DND-41 (cell line): Measurements from ENCODE around the gene E2F2.

Source experiments
- CTCF ChIP-seq: IDR thresholded peaks from 2 replicates; pipeline ENCODE4 v1.5.1; 2012; ENCODE audit warnings: borderline replicate concordance, low read length, moderate library complexity, mild to moderate bottlenecking; ENCODE audit not compliant: poor library complexity, severe bottlenecking; ENCODE audit errors: extremely low read depth
- EZH2 ChIP-seq: IDR thresholded peaks from 3 replicates; pipeline ENCODE4 v1.6.1; 2012; ENCODE audit warnings: borderline replicate concordance, low read depth, mild to moderate bottlenecking, moderate library complexity, low read length, inconsistent platforms; ENCODE audit not compliant: severe bottlenecking

DNA sequence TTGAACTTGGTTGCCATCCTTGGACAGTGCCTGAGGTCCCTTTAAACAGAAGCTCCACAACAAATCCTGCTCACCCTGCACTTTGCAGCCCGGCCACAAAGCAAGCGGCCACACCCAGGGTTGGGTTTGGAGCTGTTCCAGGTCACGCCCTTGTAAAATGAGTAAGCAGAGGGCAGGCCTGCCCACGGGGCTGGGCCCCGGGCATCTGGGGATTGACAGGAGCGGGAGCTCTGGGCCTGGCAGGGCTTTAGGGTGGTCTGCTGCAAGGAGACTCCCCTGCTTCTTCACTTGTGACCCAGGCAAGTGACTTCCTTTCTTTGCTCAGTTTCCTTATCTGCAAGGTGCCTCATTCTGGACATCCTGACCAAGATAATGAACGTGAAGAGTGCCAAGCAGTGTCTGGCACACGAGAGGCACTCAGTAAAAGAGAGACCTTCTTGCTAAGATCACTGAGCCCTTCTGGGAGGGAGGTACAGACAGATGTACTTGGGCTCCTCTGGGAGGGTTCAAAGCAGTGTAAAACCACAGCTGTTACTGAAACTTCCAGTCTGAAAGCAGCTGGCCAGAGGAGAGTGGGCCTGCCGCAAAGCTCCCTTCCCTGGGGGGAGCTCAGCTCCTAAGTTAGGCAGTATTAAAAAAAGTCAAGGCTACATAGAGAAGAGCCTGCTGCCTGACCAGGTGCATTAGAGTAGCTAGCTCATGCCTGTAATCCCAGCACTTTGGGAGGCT, 2.6 kb downstream of the E2F2 start:
- no peak for TF ChIP-seq CTCF
- TF ChIP-seq EZH2, result no peak
